Natural killer cell (primary cell): ENCODE results near the gene SCAPER. TPM values are rescaled to one million over a fixed set of nuclear protein-coding genes. Genes with fewer than 3 reads are reported as not detected.

Experiments used
- ATAC-seq, 3 donors: fragments of 150-1000 bp in 2 of 3; fragments of 200-7000 bp in 1 of 3; cut with Tn5 transposase; 1 replicate in 1 of 3; 2 replicates in 2 of 3; pipeline ENCODE4 v1.10.0; 2021; ENCODE audit warnings: mild to moderate bottlenecking in 2 of 3, moderate library complexity in 2 of 3
- DNase-seq, 2 donors: peaks; one replicate each; pipeline versions ENCODE4 v3.0.0 to v3.0.0-alpha.2; 2013 to 2021; ENCODE audit warnings: mixed read lengths in 1 of 2
- H3K27ac ChIP-seq: one replicate; pipeline ENCODE4 v1.5.1; 2013; ENCODE audit warnings: mild to moderate bottlenecking, low read length
- H3K27me3 ChIP-seq: one replicate; pipeline ENCODE4 v1.6.1; 2013; ENCODE audit warnings: low read length; ENCODE audit not compliant: control insufficient read depth, insufficient read depth
- H3K36me3 ChIP-seq: one replicate; pipeline ENCODE4 v1.6.1; 2013; ENCODE audit warnings: low read length; ENCODE audit not compliant: control insufficient read depth, insufficient read depth
- H3K4me1 ChIP-seq: one replicate; pipeline ENCODE4 v1.6.1; 2013; ENCODE audit warnings: low read length; ENCODE audit not compliant: control insufficient read depth, insufficient read depth
- H3K4me3 ChIP-seq: one replicate; pipeline ENCODE4 v1.5.1; 2013; ENCODE audit warnings: low read length
- H3K9me3 ChIP-seq: one replicate; pipeline ENCODE4 v1.6.1; 2013; ENCODE audit warnings: low read length; ENCODE audit not compliant: control insufficient read depth, insufficient read depth
- H3K27ac Mint-ChIP-seq, 2 donors: one replicate each; pipeline ENCODE4 v1.8.0; 2022; ENCODE audit warnings: mild to moderate bottlenecking in 2 of 2, mixed read lengths in 2 of 2, moderate library complexity in 1 of 2
- H3K27me3 Mint-ChIP-seq, 2 donors: one replicate each; pipeline ENCODE4 v1.8.0; 2022; ENCODE audit warnings: low read depth in 2 of 2, mixed read lengths in 2 of 2
- H3K36me3 Mint-ChIP-seq: one replicate; pipeline ENCODE4 v1.8.0; 2022; ENCODE audit warnings: mixed read lengths
- H3K4me1 Mint-ChIP-seq, 2 donors: one replicate each; pipeline ENCODE4 v1.8.0; 2022; ENCODE audit warnings: mixed read lengths in 2 of 2
- H3K4me3 Mint-ChIP-seq: one replicate; pipeline ENCODE4 v1.8.0; 2022; ENCODE audit warnings: mild to moderate bottlenecking, moderate library complexity, mixed read lengths
- H3K9me3 Mint-ChIP-seq, 2 donors: one replicate each; pipeline ENCODE4 v1.8.0; 2022; ENCODE audit warnings: mixed read lengths in 2 of 2
- CTCF ChIP-seq: fragments of 200-600 bp; IDR thresholded peaks from one replicate; pipeline ENCODE4 v1.8.0; 2022; ENCODE audit warnings: antibody characterized with exemption
- WGBS: methylation state at CpG from one replicate; pipeline ENCODE4 v1.1.7; 2013; ENCODE audit warnings: missing lambda C conversion rate; ENCODE audit not compliant: insufficient coverage; 5-methylcytosine and 5-hydroxymethylcytosine counted together
- intact Hi-C: fragments of 100-400 bp; cut with micrococcal nuclease; formaldehyde crosslinking; loops from one replicate; pipeline ENCODE4 v1.14.2; 2022
- total RNA-seq, 4 donors: library from RNA; stranded (reverse); fragments of 120-200 nt in 1 of 4; gene quantifications; one replicate each; pipeline versions ENCODE4 v1.2.3 to v1.2.4, GENCODE V29; 2013 to 2022

Gene SCAPER
- total RNA-seq, 3 donors from 2014 or later (not counting 1 experiment from before 2014, with no cell fraction given), result 48.1 to 53.6 (median 51.8) TPM

GRCh38 chr15:76916369-76916768 is 11.2 kb upstream of the SCAPER start:
- intact Hi-C loops, result no loop called here
- Mint-ChIP-seq H3K27me3 (peaks cover 13 to 17% of the 10 kb centered on the region in 2 donors), H3K9me3 (no peaks in the 10 kb centered on the region), H3K27ac (no peak overlapping the region), H3K4me1 (no peaks in the 10 kb centered on the region), H3K4me3 (no peak overlapping the region), H3K36me3 (no peaks in the 10 kb centered on the region)
- DNase-seq, result no peak
- Histone ChIP-seq H3K9me3 (no peaks in the 10 kb centered on the region), H3K4me1 (no peaks in the 10 kb centered on the region), H3K36me3 (no peaks in the 10 kb centered on the region), H3K27ac (no peak overlapping the region), H3K27me3 (no peaks in the 10 kb centered on the region), H3K4me3 (no peak overlapping the region)
- ATAC-seq, result no peak
- 94% methylated on average over 13 of the region's 13 CpGs for WGBS
- no peak for TF ChIP-seq CTCF

- intact Hi-C loops, result no loop called here
- no peak overlapping the region for H3K4me3 Mint-ChIP-seq
- H3K36me3 Mint-ChIP-seq, result no peaks in the 10 kb centered on the region
- H3K4me3 ChIP-seq, result no peak overlapping the region
- no peaks in the 10 kb centered on the region for H3K4me1 Mint-ChIP-seq
- ATAC-seq, result no peak
- no peak overlapping the region for H3K27ac ChIP-seq
- H3K9me3 ChIP-seq, result no peaks in the 10 kb centered on the region
- no peak for TF ChIP-seq CTCF
- no peak for DNase-seq
- H3K9me3 Mint-ChIP-seq, result no peaks in the 10 kb centered on the region
- no peaks in the 10 kb centered on the region for H3K27me3 ChIP-seq
- H3K4me1 ChIP-seq, result no peaks in the 10 kb centered on the region
- no peak overlapping the region for H3K27ac Mint-ChIP-seq
- H3K36me3 ChIP-seq, result no peaks in the 10 kb centered on the region
- 92% methylated on average over 2 of the region's 2 CpGs for WGBS
- H3K27me3 Mint-ChIP-seq, result peaks cover 4 to 14% of the 10 kb centered on the region in 2 donors
These were observed 8.6 kb upstream of the SCAPER start for GRCh38 chr15:76913737-76914136.

- Histone ChIP-seq H3K9me3 (no peaks in the 10 kb centered on the region), H3K27ac (no peak overlapping the region), H3K36me3 (no peaks in the 10 kb centered on the region), H3K27me3 (no peaks in the 10 kb centered on the region), H3K4me1 (no peaks in the 10 kb centered on the region), H3K4me3 (no peak overlapping the region)
- TF ChIP-seq CTCF, result no peak
- WGBS, result 91% methylated on average over 3 of the region's 4 CpGs
- Mint-ChIP-seq H3K27me3 (peaks cover 1 to 4% of the 10 kb centered on the region in 2 donors), H3K36me3 (no peaks in the 10 kb centered on the region), H3K9me3 (no peaks in the 10 kb centered on the region), H3K27ac (no peak overlapping the region), H3K4me3 (no peak overlapping the region), H3K4me1 (no peaks in the 10 kb centered on the region)
- no peak for DNase-seq
- ATAC-seq, result no peak
- intact Hi-C loops, result no loop called here
These were observed 7.3 kb upstream of the SCAPER start for GRCh38 chr15:76912430-76912829.

- H3K4me3 ChIP-seq, result peak overlapping the region; percentile 87
- no peaks in the 10 kb centered on the region for H3K9me3 Mint-ChIP-seq
- no peaks in the 10 kb centered on the region for H3K36me3 ChIP-seq
- peak overlapping the region; percentile 83 for H3K27ac ChIP-seq
- ATAC-seq (no peak), DNase-seq (no peak)
- intact Hi-C loops, result loop anchor here (1.0 kb wide), 1 partner anchor 25 kb away; the partner anchor contains the start of gene RCN2
- no peak for TF ChIP-seq CTCF
- H3K4me1 Mint-ChIP-seq, result peaks cover 19 to 34% of the 10 kb centered on the region in 2 donors
- H3K4me3 Mint-ChIP-seq, result peak overlapping the region; percentile 94
- peaks cover 14% of the 10 kb centered on the region for H3K4me1 ChIP-seq
- no peaks in the 10 kb centered on the region for H3K9me3 ChIP-seq
- 52% methylated on average over 8 of the region's 9 CpGs for WGBS
- H3K27me3 ChIP-seq, result no peaks in the 10 kb centered on the region
- H3K27me3 Mint-ChIP-seq, result no peaks in the 10 kb centered on the region
- H3K36me3 Mint-ChIP-seq, result no peaks in the 10 kb centered on the region
- H3K27ac Mint-ChIP-seq, result peak overlapping the region; percentile 88 to 95
These were observed 715 bp upstream of the SCAPER start for GRCh38 chr15:76905855-76906254.
